ENCODE data around the gene MINDY2.
"Not testable (repeated sequence)": the region's sequence is repeated elsewhere in the genome, so short reads cannot be mapped to it uniquely, and the experiment has no call there.

The MINDY2 gene

DNA sequence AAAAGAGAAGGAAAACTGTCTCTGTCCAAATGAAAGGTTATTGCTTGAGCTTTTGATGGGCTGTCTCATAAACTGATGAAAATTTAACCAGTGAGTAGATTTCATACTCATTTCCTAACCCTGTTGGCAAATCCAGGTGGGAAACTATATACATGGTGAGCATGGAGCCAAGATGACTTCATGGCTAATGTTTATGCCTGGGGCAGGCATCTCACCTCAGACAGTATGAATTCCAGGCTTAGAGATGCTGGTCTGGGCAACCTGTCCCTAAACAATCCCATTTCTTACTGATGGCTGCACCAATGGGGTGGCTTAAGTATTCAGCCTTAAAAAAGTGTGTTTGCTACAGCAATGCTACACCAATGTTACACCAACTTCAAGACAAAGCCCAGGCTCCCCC lies 104.2 kb downstream of the MINDY2 start:
- TF ChIP-seq, protein P1, sequence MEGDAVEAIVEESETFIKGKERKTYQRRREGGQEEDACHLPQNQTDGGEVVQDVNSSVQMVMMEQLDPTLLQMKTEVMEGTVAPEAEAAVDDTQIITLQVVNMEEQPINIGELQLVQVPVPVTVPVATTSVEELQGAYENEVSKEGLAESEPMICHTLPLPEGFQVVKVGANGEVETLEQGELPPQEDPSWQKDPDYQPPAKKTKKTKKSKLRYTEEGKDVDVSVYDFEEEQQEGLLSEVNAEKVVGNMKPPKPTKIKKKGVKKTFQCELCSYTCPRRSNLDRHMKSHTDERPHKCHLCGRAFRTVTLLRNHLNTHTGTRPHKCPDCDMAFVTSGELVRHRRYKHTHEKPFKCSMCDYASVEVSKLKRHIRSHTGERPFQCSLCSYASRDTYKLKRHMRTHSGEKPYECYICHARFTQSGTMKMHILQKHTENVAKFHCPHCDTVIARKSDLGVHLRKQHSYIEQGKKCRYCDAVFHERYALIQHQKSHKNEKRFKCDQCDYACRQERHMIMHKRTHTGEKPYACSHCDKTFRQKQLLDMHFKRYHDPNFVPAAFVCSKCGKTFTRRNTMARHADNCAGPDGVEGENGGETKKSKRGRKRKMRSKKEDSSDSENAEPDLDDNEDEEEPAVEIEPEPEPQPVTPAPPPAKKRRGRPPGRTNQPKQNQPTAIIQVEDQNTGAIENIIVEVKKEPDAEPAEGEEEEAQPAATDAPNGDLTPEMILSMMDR (IDR thresholded peaks at IDR 0.05; ENCODE audit: extremely low read depth, missing control alignments), result no peak
- no peak for DNase-seq (ENCODE audit: low spot score)

DNA sequence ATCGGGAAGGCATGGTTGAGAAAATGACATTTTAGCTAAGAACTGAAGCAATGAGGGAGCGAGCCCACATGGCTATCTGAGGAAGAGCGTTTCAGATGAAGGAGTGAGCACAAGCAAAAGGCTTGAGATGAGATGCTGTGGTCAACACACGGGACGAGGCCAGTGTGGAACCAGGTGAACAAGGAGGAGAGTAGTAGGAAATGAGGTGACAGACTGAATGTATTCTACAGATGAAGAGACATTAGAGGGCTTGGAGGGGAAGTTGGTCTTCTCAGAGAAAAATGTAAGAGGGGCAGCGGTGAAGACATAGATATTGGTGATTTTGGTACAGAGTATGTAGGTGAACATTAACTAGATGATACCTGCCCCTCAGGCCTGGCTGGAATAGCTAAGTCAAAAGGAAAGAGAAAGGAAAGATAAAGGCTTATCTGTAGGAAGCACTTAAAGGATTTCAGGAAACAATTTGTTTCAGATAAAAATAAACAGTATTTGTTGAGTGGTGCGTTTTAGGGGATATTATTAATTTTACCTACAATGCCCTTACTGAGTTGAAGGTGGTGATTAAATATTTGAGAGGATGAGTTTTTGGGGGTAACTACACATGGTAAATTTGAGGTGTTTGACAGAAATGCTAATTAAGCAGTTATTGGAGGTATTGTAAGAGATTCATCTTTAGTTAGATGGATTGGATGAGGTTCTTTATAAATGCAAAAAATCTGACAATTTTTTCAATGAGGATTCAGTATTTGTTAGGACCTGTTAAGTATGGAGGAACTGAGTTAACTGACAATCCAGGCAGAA lies 105.4 kb downstream of the MINDY2 start:
- TF ChIP-seq, protein P1 (IDR thresholded peaks at IDR 0.05; ENCODE audit: extremely low read depth, missing control alignments), result no peak
- DNase-seq (ENCODE audit: low spot score), result no peak

DNA sequence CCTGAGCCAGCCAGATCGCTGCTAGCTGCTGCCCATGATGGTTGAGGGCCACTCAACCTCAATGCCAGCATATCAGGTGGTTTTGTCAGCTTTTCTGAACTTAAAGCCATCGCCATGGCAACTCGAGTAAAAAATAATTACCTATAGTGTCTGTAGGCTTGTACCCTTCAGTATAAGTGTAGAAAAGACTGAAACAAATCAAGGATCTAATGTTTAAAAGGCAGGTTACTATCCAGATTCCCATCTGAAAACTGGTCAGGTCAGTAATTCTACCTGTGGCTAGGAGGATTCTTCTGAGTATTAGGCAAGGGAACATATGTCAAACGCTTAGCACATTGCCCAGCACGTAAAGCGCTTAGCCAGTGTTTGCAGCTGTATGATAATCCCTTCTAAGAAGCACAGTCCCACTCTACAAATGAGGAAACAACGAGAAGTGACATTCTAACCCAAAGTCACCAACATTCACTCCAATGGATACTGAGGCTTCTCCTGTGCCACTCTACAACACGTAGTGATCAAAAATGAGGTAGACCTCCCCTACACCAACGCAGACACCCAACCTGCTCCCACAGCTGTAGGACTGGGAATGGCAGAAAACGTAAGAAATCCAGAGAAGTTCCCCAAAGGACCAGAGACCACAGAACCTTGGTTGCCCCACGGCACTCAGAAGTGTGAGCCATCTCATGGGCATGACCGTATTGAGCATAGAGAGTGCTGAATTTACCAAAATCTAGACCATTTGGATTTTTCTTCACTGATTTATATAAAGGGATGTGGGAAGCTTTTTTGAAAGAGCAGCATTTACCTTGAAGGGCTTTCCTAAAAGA lies 107.1 kb downstream of the MINDY2 start:
- TF ChIP-seq, protein P1 (IDR thresholded peaks at IDR 0.05; ENCODE audit: extremely low read depth, missing control alignments), result no peak
- DNase-seq (ENCODE audit: low spot score), result no peak

GRCh38 chr15:58880320-58880719 lies 109.2 kb downstream of the MINDY2 start:
- TF ChIP-seq, protein P1 (IDR thresholded peaks at IDR 0.05; ENCODE audit: extremely low read depth, missing control alignments), result no peak
- DNase-seq (ENCODE audit: low spot score), result no peak

DNA sequence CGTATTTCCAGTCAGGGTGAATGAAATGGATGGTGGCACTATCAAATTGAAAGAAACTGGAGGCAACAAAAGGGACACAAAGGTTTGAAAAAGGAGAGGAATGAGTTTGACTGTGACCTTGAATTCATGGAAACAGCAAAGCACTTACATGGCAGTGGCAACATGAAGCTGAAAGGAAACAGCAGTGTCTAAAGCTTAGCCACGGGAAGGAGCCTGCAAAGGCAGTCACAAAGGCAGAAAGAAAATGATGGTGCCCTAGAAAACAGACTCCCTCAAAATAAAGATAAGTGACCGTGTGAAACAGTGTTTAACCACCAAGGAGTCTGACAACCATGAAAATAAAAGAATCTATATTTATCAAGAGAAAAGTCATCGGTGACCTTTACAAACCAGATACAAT lies 111.1 kb downstream of the MINDY2 start:
- DNase-seq (ENCODE audit: low spot score), result no peak
- TF ChIP-seq, protein P1 (IDR thresholded peaks at IDR 0.05; ENCODE audit: extremely low read depth, missing control alignments), result no peak

DNA sequence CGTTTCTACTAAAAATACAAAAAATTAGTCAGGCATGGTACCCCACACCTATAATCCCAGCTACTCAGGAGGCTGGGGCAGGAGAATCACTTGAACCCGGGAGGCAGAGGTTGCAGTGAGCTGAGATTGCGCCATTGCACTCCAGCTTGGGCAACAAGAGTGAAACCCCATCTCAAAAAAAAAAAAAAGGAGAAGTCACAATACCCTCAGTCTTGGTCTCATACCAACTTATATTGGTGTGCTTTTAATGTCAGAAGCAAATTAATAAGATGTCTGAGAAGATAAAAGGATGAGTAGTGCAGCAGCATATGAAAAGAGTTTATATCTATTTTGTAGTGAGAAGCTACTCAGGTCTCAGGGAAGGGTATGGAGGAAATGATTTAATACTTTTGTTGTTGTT lies 112.8 kb downstream of the MINDY2 start:
- not testable (repeated sequence) for DNase-seq (ENCODE audit: low spot score)

DNA sequence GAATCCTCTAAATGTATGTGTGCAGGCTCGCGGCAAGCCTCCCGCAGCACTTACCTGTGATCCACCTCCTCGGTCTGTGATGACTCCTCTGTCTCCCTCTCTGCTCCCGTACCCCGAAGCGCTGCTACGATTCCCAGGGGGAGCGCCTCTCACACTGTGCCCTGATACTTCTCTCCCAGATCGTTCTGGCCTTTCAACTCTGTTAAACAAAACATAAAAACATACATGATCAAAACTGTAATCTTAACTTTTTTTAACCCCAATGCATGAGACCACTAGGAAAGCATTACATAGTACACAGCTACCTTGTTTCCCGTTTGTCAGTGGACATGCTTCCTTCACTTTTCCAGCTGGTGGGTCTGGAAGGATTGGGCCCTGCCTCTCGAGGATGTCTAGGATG lies 115.8 kb downstream of the MINDY2 start:
- no peak for DNase-seq (ENCODE audit: low spot score)

More for the DNA sequence above, 115.8 kb downstream of the MINDY2 start:
- TF ChIP-seq, protein P1 (IDR thresholded peaks at IDR 0.05; ENCODE audit: extremely low read depth, missing control alignments), result no peak
